PFSK-1 (cell line): ENCODE data around the gene PIK3R6.

Experiments used
- FOXP2 ChIP-seq: optimal IDR thresholded peaks from 2 replicates; pipeline ENCODE3; 2011; ENCODE audit warnings: borderline replicate concordance, control low read depth, inconsistent platforms; ENCODE audit not compliant: insufficient read depth; ENCODE audit errors: extremely low read length, extremely low read depth
- POLR2AphosphoS5 ChIP-seq: IDR thresholded peaks from 2 replicates; pipeline ENCODE4 v1.6.1; 2012; ENCODE audit warnings: low read depth, mild to moderate bottlenecking, control low read depth, low read length, moderate library complexity
- REST ChIP-seq, 2 experiments: IDR thresholded peaks; 2 replicates each; pipeline versions ENCODE4 v1.6.1 to v1.8.0; 2011 to 2012; ENCODE audit warnings: low read depth in 2 of 2, low read length in 2 of 2, control low read depth in 1 of 2, inconsistent platforms in 1 of 2, mild to moderate bottlenecking in 1 of 2, moderate library complexity in 1 of 2; ENCODE audit not compliant: insufficient read depth in 1 of 2
- SIN3A ChIP-seq: IDR thresholded peaks from 2 replicates; pipeline ENCODE4 v1.6.1; 2012; ENCODE audit warnings: mild to moderate bottlenecking, low read length, moderate library complexity, borderline replicate concordance; ENCODE audit not compliant: insufficient read depth
- TAF1 ChIP-seq: IDR thresholded peaks from 2 replicates; pipeline ENCODE4 v1.6.1; 2012; ENCODE audit warnings: low read length, control low read depth, borderline replicate concordance; ENCODE audit not compliant: insufficient read depth

Gene PIK3R6

GRCh38 chr17:8793649-8794048, 73.8 kb downstream of the PIK3R6 start:
- TF ChIP-seq POLR2AphosphoS5: no peak
- no peak for TF ChIP-seq REST (IDR thresholded peaks at IDR 0.05; ENCODE audit: insufficient read depth in 1 of 2, low read depth in 2 of 2, low read length in 2 of 2)
- no peak for TF ChIP-seq TAF1
- TF ChIP-seq FOXP2: no peak
- TF ChIP-seq SIN3A: no peak

- TF ChIP-seq FOXP2 (no peak), REST (IDR thresholded peaks at IDR 0.05; ENCODE audit: insufficient read depth in 1 of 2, low read depth in 2 of 2, low read length in 2 of 2) (no peak), SIN3A (no peak), POLR2AphosphoS5 (no peak), TAF1 (no peak)
Measured at GRCh38 chr17:8792646-8793045, 74.8 kb downstream of the PIK3R6 start.

GRCh38 chr17:8791910-8792270, 75.6 kb downstream of the PIK3R6 start:
- TF ChIP-seq SIN3A (no peak), TAF1 (no peak), REST (IDR thresholded peaks at IDR 0.05; ENCODE audit: insufficient read depth in 1 of 2, low read depth in 2 of 2, low read length in 2 of 2) (no peak), FOXP2 (no peak), POLR2AphosphoS5 (no peak)

GRCh38 chr17:8791248-8791909, 76.1 kb downstream of the PIK3R6 start:
- no peak for TF ChIP-seq REST (IDR thresholded peaks at IDR 0.05; ENCODE audit: insufficient read depth in 1 of 2, low read depth in 2 of 2, low read length in 2 of 2)
- TF ChIP-seq TAF1: no peak
- no peak for TF ChIP-seq FOXP2
- TF ChIP-seq SIN3A: no peak
- no peak for TF ChIP-seq POLR2AphosphoS5

GRCh38 chr17:8789743-8790142, 77.7 kb downstream of the PIK3R6 start:
- TF ChIP-seq TAF1: no peak
- no peak for TF ChIP-seq POLR2AphosphoS5
